OCI-LY1 (cell line): ENCODE data around the gene SORD.
"Not testable (repeated sequence)": the region's sequence is repeated elsewhere in the genome, so short reads cannot be mapped to it uniquely, and the experiment has no call there.

Experiments
- CTCF ChIP-seq: fragments of 200-600 bp; sonication (generic), shearing (Covaris generic); IDR thresholded peaks from 2 replicates; pipeline ENCODE4 v1.5.1; 2017; ENCODE audit warnings: mild to moderate bottlenecking, antibody characterized with exemption, low read length, moderate library complexity, mixed read lengths
- EZH2 ChIP-seq: fragments of 200-600 bp; sonication (generic), shearing (Covaris generic); IDR thresholded peaks from 2 replicates; pipeline ENCODE4 v1.8.0; 2017; ENCODE audit warnings: borderline replicate concordance, mixed run types, mild to moderate bottlenecking, antibody characterized with exemption, low read length, moderate library complexity, mixed read lengths

- TF ChIP-seq CTCF, EZH2: not testable (repeated sequence)
These were observed 7.9 kb upstream of the SORD start for GRCh38 chr15:45015114-45015513.
